Lower leg skin (tissue), 3 donors: ENCODE results near the gene OR5K4.

ENCODE experiments used
- POLR2A ChIP-seq, 2 donors: fragments of 450-650 bp; IDR thresholded peaks; one replicate each; pipeline ENCODE4 v1.6.1; 2016 to 2017; ENCODE audit warnings: antibody characterized with exemption in 2 of 2, mild to moderate bottlenecking in 1 of 2, moderate library complexity in 1 of 2
- TF ChIP-seq, protein P1 (sequence below), 3 donors: fragments of 450-650 bp; IDR thresholded peaks; one replicate each; pipeline ENCODE4 v1.5.1; 2016; ENCODE audit warnings: antibody characterized with exemption in 3 of 3, mild to moderate bottlenecking in 3 of 3, moderate library complexity in 2 of 3

DNA sequence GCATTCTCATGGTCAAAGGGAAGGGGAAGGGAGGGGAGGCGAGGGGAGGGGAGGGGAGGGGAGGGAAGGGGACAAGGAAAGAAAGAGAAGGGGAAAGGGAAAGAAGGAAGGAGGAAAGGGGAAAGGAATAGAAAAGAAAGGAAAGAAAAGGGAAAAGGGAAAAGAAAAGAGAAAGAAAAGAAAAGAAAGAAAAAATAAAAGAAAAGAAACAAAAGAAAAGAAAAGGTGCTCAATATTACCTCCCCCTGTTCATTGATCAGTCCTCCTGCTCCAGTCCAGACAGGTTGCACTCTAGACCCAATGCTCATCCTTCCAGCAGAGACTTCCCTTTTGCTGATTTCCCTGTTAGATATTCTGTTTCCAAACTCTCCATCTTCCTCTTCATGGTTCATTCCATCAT is 18.8 kb downstream of the OR5K4 start:
- TF ChIP-seq, protein P1, sequence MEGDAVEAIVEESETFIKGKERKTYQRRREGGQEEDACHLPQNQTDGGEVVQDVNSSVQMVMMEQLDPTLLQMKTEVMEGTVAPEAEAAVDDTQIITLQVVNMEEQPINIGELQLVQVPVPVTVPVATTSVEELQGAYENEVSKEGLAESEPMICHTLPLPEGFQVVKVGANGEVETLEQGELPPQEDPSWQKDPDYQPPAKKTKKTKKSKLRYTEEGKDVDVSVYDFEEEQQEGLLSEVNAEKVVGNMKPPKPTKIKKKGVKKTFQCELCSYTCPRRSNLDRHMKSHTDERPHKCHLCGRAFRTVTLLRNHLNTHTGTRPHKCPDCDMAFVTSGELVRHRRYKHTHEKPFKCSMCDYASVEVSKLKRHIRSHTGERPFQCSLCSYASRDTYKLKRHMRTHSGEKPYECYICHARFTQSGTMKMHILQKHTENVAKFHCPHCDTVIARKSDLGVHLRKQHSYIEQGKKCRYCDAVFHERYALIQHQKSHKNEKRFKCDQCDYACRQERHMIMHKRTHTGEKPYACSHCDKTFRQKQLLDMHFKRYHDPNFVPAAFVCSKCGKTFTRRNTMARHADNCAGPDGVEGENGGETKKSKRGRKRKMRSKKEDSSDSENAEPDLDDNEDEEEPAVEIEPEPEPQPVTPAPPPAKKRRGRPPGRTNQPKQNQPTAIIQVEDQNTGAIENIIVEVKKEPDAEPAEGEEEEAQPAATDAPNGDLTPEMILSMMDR (IDR thresholded peaks at IDR 0.05) = no peak
- no peak for TF ChIP-seq POLR2A (IDR thresholded peaks at IDR 0.05)
